Effector memory CD8-positive, alpha-beta T cell (primary cell): ENCODE results near the gene ITCH.
"Not testable (repeated sequence)": the region's sequence is repeated elsewhere in the genome, so short reads cannot be mapped to it uniquely, and the experiment has no call there.

ENCODE experiments used
- ATAC-seq: fragments of 150-1000 bp; cut with Tn5 transposase; replicated peaks from 2 replicates; pipeline ENCODE4 v1.10.0; 2021; ENCODE audit warnings: mild to moderate bottlenecking, moderate library complexity
- DNase-seq, 3 experiments: peaks; one replicate each; pipeline ENCODE4 v3.0.0; 2021
- H3K27ac Mint-ChIP-seq, 2 donors: one replicate each; pipeline ENCODE4 v1.8.0; 2022; ENCODE audit warnings: mild to moderate bottlenecking in 2 of 2, mixed read lengths in 2 of 2, moderate library complexity in 2 of 2
- H3K27me3 Mint-ChIP-seq, 2 donors: one replicate each; pipeline ENCODE4 v1.8.0; 2022; ENCODE audit warnings: mixed read lengths in 2 of 2
- H3K36me3 Mint-ChIP-seq: one replicate; pipeline ENCODE4 v1.8.0; 2022; ENCODE audit warnings: mild to moderate bottlenecking, moderate library complexity, mixed read lengths; ENCODE audit not compliant: insufficient read depth
- H3K4me1 Mint-ChIP-seq, 2 donors: one replicate each; pipeline ENCODE4 v1.8.0; 2022; ENCODE audit warnings: low read depth in 2 of 2, mixed read lengths in 2 of 2
- H3K4me3 Mint-ChIP-seq, 2 donors: one replicate each; pipeline ENCODE4 v1.8.0; 2022; ENCODE audit warnings: mild to moderate bottlenecking in 2 of 2, mixed read lengths in 2 of 2, moderate library complexity in 2 of 2
- H3K9me3 Mint-ChIP-seq, 2 donors: one replicate each; pipeline ENCODE4 v1.8.0; 2022; ENCODE audit warnings: mixed read lengths in 2 of 2

Gene ITCH

DNA sequence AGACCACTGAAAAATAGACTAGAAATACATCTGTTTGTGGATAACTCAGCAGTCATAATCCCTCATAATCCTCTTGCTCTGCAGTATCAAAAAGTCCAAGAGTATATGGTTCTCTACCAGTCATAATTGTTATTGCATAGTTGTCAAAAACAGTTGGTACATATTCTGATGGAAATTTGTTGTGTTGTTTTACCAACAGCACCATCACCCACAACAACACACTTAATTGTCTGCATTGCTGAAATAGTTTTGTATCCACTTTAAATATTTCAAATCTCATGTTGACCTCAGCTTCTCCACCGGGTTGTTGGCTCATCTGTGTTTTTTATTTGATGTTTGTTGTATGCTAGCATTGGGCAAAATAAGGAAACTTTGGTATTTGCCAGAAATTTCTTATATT lies 39.4 kb downstream of the ITCH start:
- H3K9me3 Mint-ChIP-seq = no peaks in the 10 kb centered on the region
- DNase-seq (no peak), ATAC-seq (no peak)
- no peaks in the 10 kb centered on the region for H3K27me3 Mint-ChIP-seq
- H3K36me3 Mint-ChIP-seq = peaks cover 54% of the 10 kb centered on the region
- H3K27ac Mint-ChIP-seq = peak overlapping the region in 1 of 2 donors; percentile 93
- peaks cover 31 to 58% of the 10 kb centered on the region in 2 donors for H3K4me1 Mint-ChIP-seq
- H3K4me3 Mint-ChIP-seq = peak overlapping the region in 1 of 2 donors; percentile 15

DNA sequence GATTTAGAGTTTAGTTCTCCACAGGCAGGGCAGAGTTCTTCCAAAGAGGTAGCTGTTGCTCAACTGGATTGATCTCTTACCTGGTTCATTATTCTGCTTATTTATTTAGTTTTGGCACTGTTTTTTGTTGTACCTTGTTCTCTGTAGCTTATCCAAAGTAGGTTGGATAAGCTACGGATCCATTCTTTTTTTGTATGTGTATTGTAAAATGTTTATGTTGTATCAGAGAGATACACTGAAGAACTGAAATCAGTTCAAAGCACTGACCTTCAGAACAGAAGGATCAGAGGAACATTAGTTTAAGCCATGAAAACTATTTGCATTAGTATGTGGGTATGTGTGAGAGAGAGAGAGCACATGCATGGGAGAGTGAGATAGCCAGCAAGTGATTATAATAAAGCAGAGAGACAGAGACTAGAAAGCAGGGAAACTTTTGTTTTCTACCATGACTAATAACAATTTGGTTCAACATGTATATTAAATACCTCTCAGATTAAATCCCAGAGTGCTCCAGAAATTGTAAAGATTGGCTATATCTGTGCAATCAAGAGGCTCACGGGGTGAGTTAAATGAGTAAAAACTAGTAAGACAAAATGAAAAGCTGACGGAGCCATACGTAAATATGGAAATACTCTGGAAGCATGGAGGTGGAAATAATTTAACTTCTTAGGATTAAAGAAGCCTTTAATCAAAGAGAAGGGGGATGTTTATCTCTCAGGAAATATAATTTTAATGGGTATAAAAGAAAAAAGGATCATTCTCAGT lies 40.2 kb downstream of the ITCH start:
- no peaks in the 10 kb centered on the region for H3K9me3 Mint-ChIP-seq
- H3K36me3 Mint-ChIP-seq = peaks cover 56% of the 10 kb centered on the region
- H3K4me1 Mint-ChIP-seq = peaks cover 34 to 63% of the 10 kb centered on the region in 2 donors
- H3K27me3 Mint-ChIP-seq = no peaks in the 10 kb centered on the region
- no peak for ATAC-seq
- DNase-seq = no peak
- peak overlapping the region in 1 of 2 donors; percentile 40 for H3K4me3 Mint-ChIP-seq
- peak overlapping the region; percentile 24 to 82 for H3K27ac Mint-ChIP-seq

DNA sequence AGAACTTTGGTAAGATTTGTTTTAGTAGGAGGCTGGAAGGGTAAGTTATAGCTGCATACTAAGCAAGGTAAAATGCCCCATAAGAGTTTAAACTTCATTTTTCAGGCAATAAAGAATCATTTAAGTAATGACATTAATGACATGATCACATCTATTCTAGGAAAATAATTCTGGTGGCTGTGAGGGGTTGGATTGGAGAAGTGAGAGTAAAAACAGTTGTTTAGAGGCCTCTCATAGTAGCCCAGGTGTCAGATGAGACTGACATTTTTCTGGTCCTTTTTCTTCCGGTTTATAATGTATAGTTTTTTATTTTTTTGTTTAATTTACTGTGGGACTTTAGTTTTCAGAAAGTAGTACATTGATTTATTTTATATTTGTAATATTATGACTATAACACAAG lies 40.8 kb downstream of the ITCH start:
- Mint-ChIP-seq H3K4me3 (peak overlapping the region in 1 of 2 donors; percentile 40), H3K27me3 (no peaks in the 10 kb centered on the region), H3K27ac (peak overlapping the region; percentile 24 to 82), H3K36me3 (peaks cover 55% of the 10 kb centered on the region), H3K9me3 (no peaks in the 10 kb centered on the region), H3K4me1 (peaks cover 34 to 67% of the 10 kb centered on the region in 2 donors)
- ATAC-seq = no peak
- DNase-seq = no peak

DNA sequence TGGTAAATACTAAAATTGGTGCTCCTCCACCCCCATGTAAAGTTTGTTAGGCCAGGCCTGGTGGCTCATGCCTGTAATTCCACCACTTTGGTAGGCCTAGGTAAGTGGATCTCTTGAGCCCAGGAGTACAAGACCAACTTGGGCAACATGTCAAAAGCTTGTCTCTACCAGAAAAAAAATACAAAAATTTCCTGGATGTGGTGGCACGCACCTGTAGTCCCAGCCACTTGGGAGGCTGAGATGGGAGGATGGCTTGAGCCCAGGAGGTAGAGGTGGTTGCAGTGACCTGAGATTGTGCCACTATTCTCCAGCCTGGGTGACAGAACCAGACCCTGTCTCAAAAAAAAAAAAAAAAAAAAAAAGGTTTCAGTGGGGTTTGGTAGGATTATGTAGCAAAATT lies 41.7 kb downstream of the ITCH start:
- no peaks in the 10 kb centered on the region for H3K27me3 Mint-ChIP-seq
- no peak for ATAC-seq
- peaks cover 58% of the 10 kb centered on the region for H3K36me3 Mint-ChIP-seq
- peak overlapping the region; percentile 61 to 64 for H3K4me3 Mint-ChIP-seq
- no peak for DNase-seq
- H3K4me1 Mint-ChIP-seq = peaks cover 37 to 72% of the 10 kb centered on the region in 2 donors
- no peaks in the 10 kb centered on the region for H3K9me3 Mint-ChIP-seq
- peak overlapping the region; percentile 73 to 81 for H3K27ac Mint-ChIP-seq

GRCh38 chr20:34405247-34405651 lies 42.2 kb downstream of the ITCH start:
- Mint-ChIP-seq H3K4me3 (peak overlapping the region; percentile 61 to 64), H3K4me1 (peaks cover 35 to 68% of the 10 kb centered on the region in 2 donors), H3K27ac (peak overlapping the region; percentile 73 to 81), H3K36me3 (peaks cover 60% of the 10 kb centered on the region)
- H3K27me3 Mint-ChIP-seq, H3K9me3 Mint-ChIP-seq: not testable (repeated sequence)
- DNase-seq = peak; percentile 6 to 26 (median 18)
- ATAC-seq = peak; percentile 95

DNA sequence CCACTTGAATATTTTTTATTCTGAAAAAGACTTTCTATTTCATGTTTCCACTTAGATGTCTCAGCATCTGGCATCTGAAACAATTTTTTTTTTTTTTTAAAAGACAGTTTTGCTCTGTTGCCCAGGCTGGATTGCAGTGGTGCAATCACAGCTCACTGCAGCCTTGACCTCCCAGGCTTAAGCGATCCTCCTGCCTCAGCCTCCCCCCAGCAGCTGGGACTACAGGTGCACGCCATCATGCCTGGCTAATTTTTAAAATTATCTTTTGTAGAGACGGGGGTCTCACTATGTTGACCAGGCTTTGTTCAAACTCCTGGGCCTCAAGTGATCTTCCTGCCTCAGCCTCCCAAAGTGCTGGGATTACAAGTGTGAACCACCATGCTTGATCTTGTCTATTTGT lies 42.9 kb downstream of the ITCH start:
- Mint-ChIP-seq H3K4me1 (peaks cover 33 to 62% of the 10 kb centered on the region in 2 donors), H3K27ac (peak overlapping the region; percentile 73 to 81), H3K4me3 (peak overlapping the region; percentile 31 to 43), H3K36me3 (peaks cover 57% of the 10 kb centered on the region)
- not testable (repeated sequence) for DNase-seq, H3K27me3 Mint-ChIP-seq, ATAC-seq, H3K9me3 Mint-ChIP-seq

DNA sequence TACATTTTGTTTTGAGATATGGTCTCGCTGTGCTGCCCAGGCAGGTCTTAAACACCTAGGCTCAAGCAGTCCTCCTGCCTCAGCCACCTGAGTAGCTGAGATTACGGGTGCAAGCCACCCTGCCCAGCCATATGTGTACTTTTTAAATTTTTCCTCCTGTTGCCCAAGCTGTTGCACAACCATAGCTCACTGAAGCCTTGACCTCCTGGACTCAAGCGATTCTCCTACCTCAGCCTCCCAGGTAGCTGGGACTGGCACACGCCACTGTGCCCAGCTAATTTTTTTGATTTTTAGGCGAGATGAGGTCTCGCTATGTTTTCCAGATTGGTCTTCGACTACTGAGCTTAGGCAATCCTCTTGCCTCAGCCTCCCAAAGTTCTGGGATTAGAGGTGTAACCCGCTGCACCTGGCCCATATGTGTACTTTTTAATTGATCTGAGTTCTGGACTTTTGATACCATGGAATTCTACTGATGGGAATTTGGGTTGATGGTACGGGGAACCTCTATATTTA lies 44.9 kb downstream of the ITCH start:
- ATAC-seq (no peak), DNase-seq (no peak)
- H3K27ac Mint-ChIP-seq = peak overlapping the region; percentile 74 to 87
- H3K36me3 Mint-ChIP-seq = peaks cover 57% of the 10 kb centered on the region
- no peaks in the 10 kb centered on the region for H3K27me3 Mint-ChIP-seq
- H3K4me1 Mint-ChIP-seq = peaks cover 22 to 55% of the 10 kb centered on the region in 2 donors
- no peaks in the 10 kb centered on the region for H3K9me3 Mint-ChIP-seq
- no peak overlapping the region for H3K4me3 Mint-ChIP-seq

DNA sequence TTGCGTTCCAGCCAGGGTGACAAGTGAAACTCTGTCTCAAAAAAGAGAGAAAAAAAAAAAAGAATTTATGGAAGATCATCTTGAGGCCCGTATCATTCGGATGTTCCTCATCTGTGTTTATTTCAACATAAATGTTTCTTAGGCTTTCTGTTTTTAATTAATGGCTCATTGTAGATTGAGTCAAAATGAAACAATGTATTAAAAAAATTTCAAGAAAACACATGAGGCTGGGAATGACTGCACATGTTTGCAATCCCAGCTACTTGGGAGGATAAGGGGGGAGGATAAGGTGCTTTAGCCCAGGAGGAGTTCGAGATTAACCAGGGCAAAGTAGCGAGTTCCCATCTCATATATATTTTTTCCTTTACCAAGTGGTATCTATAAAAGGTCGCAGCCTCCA lies 47.3 kb downstream of the ITCH start:
- no peak overlapping the region for H3K4me3 Mint-ChIP-seq

GRCh38 chr20:34412453-34412852 lies 49.4 kb downstream of the ITCH start:
- H3K27ac Mint-ChIP-seq = no peak overlapping the region
- H3K4me3 Mint-ChIP-seq = no peak overlapping the region
- ATAC-seq = no peak
- peaks cover 83% of the 10 kb centered on the region for H3K36me3 Mint-ChIP-seq
- DNase-seq = no peak
- peaks cover 12 to 40% of the 10 kb centered on the region in 2 donors for H3K4me1 Mint-ChIP-seq
- no peaks in the 10 kb centered on the region for H3K27me3 Mint-ChIP-seq
- H3K9me3 Mint-ChIP-seq = no peaks in the 10 kb centered on the region

More for the DNA sequence above, 47.3 kb downstream of the ITCH start:
- no peaks in the 10 kb centered on the region for H3K27me3 Mint-ChIP-seq
- DNase-seq (no peak), ATAC-seq (no peak)
- H3K9me3 Mint-ChIP-seq = no peaks in the 10 kb centered on the region
- peaks cover 14 to 47% of the 10 kb centered on the region in 2 donors for H3K4me1 Mint-ChIP-seq
- H3K36me3 Mint-ChIP-seq = peaks cover 69% of the 10 kb centered on the region
- H3K27ac Mint-ChIP-seq = peak overlapping the region in 1 of 2 donors; percentile 12

GRCh38 chr20:34414525-34414924 lies 51.5 kb downstream of the ITCH start:
- ATAC-seq, H3K4me3 Mint-ChIP-seq, H3K27me3 Mint-ChIP-seq, H3K9me3 Mint-ChIP-seq, DNase-seq, H3K27ac Mint-ChIP-seq: not testable (repeated sequence)
- Mint-ChIP-seq H3K4me1 (peaks cover 6 to 25% of the 10 kb centered on the region in 2 donors), H3K36me3 (peaks cover 84% of the 10 kb centered on the region)

GRCh38 chr20:34415079-34415478 lies 52.0 kb downstream of the ITCH start:
- Mint-ChIP-seq H3K9me3 (no peaks in the 10 kb centered on the region), H3K4me1 (peaks cover 8 to 25% of the 10 kb centered on the region in 2 donors), H3K4me3 (no peak overlapping the region), H3K36me3 (peaks cover 84% of the 10 kb centered on the region), H3K27ac (peak overlapping the region; percentile 72 to 74), H3K27me3 (no peaks in the 10 kb centered on the region)
- ATAC-seq (no peak), DNase-seq (no peak)

- Mint-ChIP-seq H3K27me3 (no peaks in the 10 kb centered on the region), H3K36me3 (peaks cover 83% of the 10 kb centered on the region), H3K4me1 (peaks cover 12 to 26% of the 10 kb centered on the region in 2 donors), H3K9me3 (no peaks in the 10 kb centered on the region), H3K4me3 (no peak overlapping the region), H3K27ac (peak overlapping the region in 1 of 2 donors; percentile 47)
- DNase-seq (no peak), ATAC-seq (no peak)
These were observed 57.1 kb downstream of the ITCH start for GRCh38 chr20:34420146-34420545.

DNA sequence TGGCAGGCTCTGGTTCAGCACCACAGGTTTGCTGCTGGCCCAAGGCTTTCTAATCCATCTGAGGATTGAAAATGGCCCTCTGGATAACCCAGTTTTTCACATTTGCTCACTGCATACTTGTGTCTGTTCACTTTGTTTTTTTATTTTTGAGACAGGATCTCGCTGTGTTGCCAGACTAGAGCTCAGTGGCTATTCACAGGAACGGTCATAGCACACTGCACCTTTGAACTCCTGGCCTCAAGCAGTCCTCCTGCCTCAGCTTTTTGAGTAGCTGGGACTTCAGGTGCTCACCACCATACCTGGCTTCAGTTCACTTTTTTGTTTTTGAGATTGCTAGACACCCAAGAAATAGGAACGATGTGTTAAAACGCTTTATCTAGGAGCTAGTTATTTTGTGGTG lies 57.9 kb downstream of the ITCH start:
- DNase-seq = no peak
- H3K4me1 Mint-ChIP-seq = peaks cover 13 to 28% of the 10 kb centered on the region in 2 donors
- no peaks in the 10 kb centered on the region for H3K9me3 Mint-ChIP-seq
- ATAC-seq = no peak
- no peak overlapping the region for H3K4me3 Mint-ChIP-seq
- peaks cover 83% of the 10 kb centered on the region for H3K36me3 Mint-ChIP-seq
- H3K27ac Mint-ChIP-seq = peak overlapping the region; percentile 29 to 47
- no peaks in the 10 kb centered on the region for H3K27me3 Mint-ChIP-seq
